Bone marrow (tissue), 2 donors: ENCODE results near the gene TSPAN11.

Source experiments
- DNase-seq, 2 donors: peaks; one replicate each; lab custom pipeline; 2025; lab: John Stamatoyannopoulos, UW

Gene TSPAN11

GRCh38 chr12:30911207-30911606, 15.3 kb upstream of the TSPAN11 start:
- no peak for DNase-seq

GRCh38 chr12:30913323-30913722, 13.2 kb upstream of the TSPAN11 start:
- no peak for DNase-seq

- DNase-seq: no peak
Measured at GRCh38 chr12:30914986-30915591, 11.5 kb upstream of the TSPAN11 start.

GRCh38 chr12:30923057-30923456, 3.5 kb upstream of the TSPAN11 start:
- no peak for DNase-seq

GRCh38 chr12:30925607-30926242, 823 bp upstream of the TSPAN11 start:
- no peak for DNase-seq

- DNase-seq: no peak
Measured at GRCh38 chr12:30927222-30927611, 669 bp downstream of the TSPAN11 start.

GRCh38 chr12:30928356-30929244, 2.1 kb downstream of the TSPAN11 start:
- DNase-seq: no peak

GRCh38 chr12:30930238-30930637, 3.7 kb downstream of the TSPAN11 start:
- DNase-seq: no peak

GRCh38 chr12:30930641-30931040, 4.1 kb downstream of the TSPAN11 start:
- no peak for DNase-seq

GRCh38 chr12:30932881-30933280, 6.3 kb downstream of the TSPAN11 start:
- no peak for DNase-seq

GRCh38 chr12:30934811-30935210, 8.3 kb downstream of the TSPAN11 start:
- no peak for DNase-seq

GRCh38 chr12:30936036-30936435, 9.5 kb downstream of the TSPAN11 start:
- no peak for DNase-seq

- no peak for DNase-seq
Measured at GRCh38 chr12:30939234-30939633, 12.7 kb downstream of the TSPAN11 start.

- DNase-seq: no peak
Measured at GRCh38 chr12:30942486-30942885, 15.9 kb downstream of the TSPAN11 start.

GRCh38 chr12:30942936-30943335, 16.4 kb downstream of the TSPAN11 start:
- no peak for DNase-seq

GRCh38 chr12:30945443-30946164, 19.1 kb downstream of the TSPAN11 start:
- DNase-seq: no peak

- DNase-seq: no peak
Measured at GRCh38 chr12:30952015-30952414, 25.5 kb downstream of the TSPAN11 start.

- no peak for DNase-seq
Measured at GRCh38 chr12:30953257-30953656, 26.7 kb downstream of the TSPAN11 start.

- DNase-seq: no peak
Measured at GRCh38 chr12:30953951-30954751, 27.6 kb downstream of the TSPAN11 start.

- no peak for DNase-seq
Measured at GRCh38 chr12:30955214-30955613, 28.7 kb downstream of the TSPAN11 start.

- DNase-seq: no peak
Measured at GRCh38 chr12:30959110-30959710, 32.7 kb downstream of the TSPAN11 start.
